ENCODE data around the gene FSTL4. TPM values are rescaled to one million over a fixed set of nuclear protein-coding genes. Genes with fewer than 3 reads are reported as not detected.

The FSTL4 gene
- total and polyA plus RNA-seq, 2 of the 4 experiments (the other 2 are of a cell fraction) = 0.18 TPM; not detected in 1

GRCh38 chr5:133455676-133456075, 156.7 kb downstream of the FSTL4 start:
- in situ Hi-C loops (cut with MboI; ENCODE audit: low sequenced_read_pairs) = no loop called here
- H3K56ac ChIP-seq (ENCODE audit: extremely low read depth, insufficient read depth, low read length) = no peak overlapping the region
- no peak overlapping the region for H4K5ac ChIP-seq (ENCODE audit: low read depth, low read length)
- H3K4ac ChIP-seq (ENCODE audit: low read depth, low read length) = no peak overlapping the region
- no peaks in the 10 kb centered on the region for H3K9me1 ChIP-seq (ENCODE audit: insufficient read depth, low read length)
- no peak overlapping the region for H3K14ac ChIP-seq (replicated peaks; ENCODE audit: low read depth, low read length)
- no peak overlapping the region for H4K8ac ChIP-seq (ENCODE audit: low read depth in 2 of 2, low read length in 2 of 2)
- no peaks in the 10 kb centered on the region for H4K20me1 ChIP-seq (ENCODE audit: insufficient read depth, low read length)
- H3K9me3 ChIP-seq (ENCODE audit: control insufficient read depth, insufficient read depth, low read length) = no peaks in the 10 kb centered on the region
- H4K91ac ChIP-seq (ENCODE audit: insufficient read depth, low read depth, low read length) = no peak overlapping the region
- no peak overlapping the region for H2AK5ac ChIP-seq (ENCODE audit: low read depth, low read length)
- H2AFZ ChIP-seq (replicated peaks; ENCODE audit: low read length, poor library complexity) = no peak overlapping the region
- BruUV-seq (replicated peaks) = no TSS peak
- intact Hi-C loops (cut with micrococcal nuclease) = no loop called here
- no peak overlapping the region for H2BK5ac ChIP-seq (ENCODE audit: low read depth, low read length, poor library complexity, severe bottlenecking)
- dilution Hi-C loops (cut with HindIII; ENCODE audit: low sequenced_read_pairs, unreplicated experiment) = no loop called here
- H3K27me3 ChIP-seq (ENCODE audit: control insufficient read depth, insufficient read depth, low read length) = peaks cover 2% of the 10 kb centered on the region; the same call in 1 of the 2 replicates
- no peak overlapping the region for H3K9ac ChIP-seq (ENCODE audit: low read depth, low read length)
- H3K4me2 ChIP-seq (ENCODE audit: low read depth, low read length) = no peak overlapping the region
- DNase-seq (no peak), ATAC-seq (ENCODE audit: low read depth) (no peak)
- no peak overlapping the region for H2BK20ac ChIP-seq (ENCODE audit: low read depth, low read length)
- no peak overlapping the region for H3K23ac ChIP-seq (ENCODE audit: low read depth, low read length)
- no peak overlapping the region for H2BK15ac ChIP-seq (ENCODE audit: low read depth, low read length)
- H3K79me1 ChIP-seq (ENCODE audit: low read depth in 1 of 2, low read length in 2 of 2) = no peaks in the 10 kb centered on the region
- H3K4me3 ChIP-seq (ENCODE audit: insufficient read depth, low read depth, low read length) = no peak overlapping the region
- WGBS, 2 experiments (ENCODE audit: extremely low coverage in 2 of 2, insufficient read length in 1 of 2) = no CpG with 5 or more reads among the region's 5 CpGs
- H2BK120ac ChIP-seq (ENCODE audit: low read depth, low read length) = no peak overlapping the region
- TF ChIP-seq CTCF (conservative IDR thresholded peaks at IDR 0.05; ENCODE audit: low read depth, low read length) = no peak
- TF ChIP-seq CEBPB (IDR thresholded peaks at IDR 0.05; ENCODE audit: low read depth, low read length) = no peak
- no peak for TF ChIP-seq FOS (IDR thresholded peaks at IDR 0.05; ENCODE audit: low read depth, low read length)
- TF ChIP-seq NFE2L2 (IDR thresholded peaks at IDR 0.05; ENCODE audit: low read depth, low read length) = no peak
- TF ChIP-seq ELK1 (IDR thresholded peaks at IDR 0.05; ENCODE audit: borderline replicate concordance, low read depth, low read length) = no peak
- TF ChIP-seq USF2 (IDR thresholded peaks at IDR 0.05; ENCODE audit: low read depth, low read length) = no peak
- TF ChIP-seq MAZ (IDR thresholded peaks at IDR 0.05; ENCODE audit: borderline replicate concordance, low read depth, low read length) = no peak
- no peak for TF ChIP-seq RCOR1 (IDR thresholded peaks at IDR 0.05; ENCODE audit: insufficient replicate concordance, low read length)
- TF ChIP-seq CHD1 (IDR thresholded peaks at IDR 0.05; ENCODE audit: low read depth, low read length) = no peak
- TF ChIP-seq RAD21 (IDR thresholded peaks at IDR 0.05; ENCODE audit: low read length) = no peak
- no peak for TF ChIP-seq SMC3 (IDR thresholded peaks at IDR 0.05; ENCODE audit: low read depth, low read length)
- TF ChIP-seq POLR2A (IDR thresholded peaks at IDR 0.05; ENCODE audit: low read depth, low read length) = no peak
- TF ChIP-seq MXI1 (IDR thresholded peaks at IDR 0.05; ENCODE audit: borderline replicate concordance, low read depth, low read length) = no peak
- no peak for TF ChIP-seq MAFK (IDR thresholded peaks at IDR 0.05; ENCODE audit: low read depth, low read length)
- no peak for TF ChIP-seq RFX5 (IDR thresholded peaks at IDR 0.05; ENCODE audit: low read depth, low read length)
- TF ChIP-seq BHLHE40 (IDR thresholded peaks at IDR 0.05; ENCODE audit: low read depth, low read length) = no peak
- CTCF ChIA-PET = interaction anchor here (0.8 kb wide), 1 partner anchor 32 kb away, joined by 3 read pairs; no protein-coding TSS in a partner anchor
- POLR2A ChIA-PET (ENCODE audit: unreplicated experiment) = no interaction called here
- no peak overlapping the region for H3K27ac ChIP-seq (ENCODE audit: insufficient read depth, low read length)
- H2AK9ac ChIP-seq (replicated peaks; ENCODE audit: low read depth, low read length, poor library complexity) = no peak overlapping the region
- H3K18ac ChIP-seq (ENCODE audit: low read depth, low read length) = no peak overlapping the region
- H3K36me3 ChIP-seq (ENCODE audit: control insufficient read depth, insufficient read depth, low read length) = no peaks in the 10 kb centered on the region
- no peaks in the 10 kb centered on the region for H3K4me1 ChIP-seq (ENCODE audit: control insufficient read depth, insufficient read depth, low read length)

Data from IMR-90 (cell line).